NCI-H2171 treated with DMSO at 0.1 percent for 48 hours (cell line): ENCODE results near the gene SAP25.
A peak's percentile ranks its signal among the peaks of the same experiment; 100 is the strongest.

Experiments
- DNase-seq: peaks from one replicate; lab custom pipeline; 2025; lab: John Stamatoyannopoulos, UW

The SAP25 gene

DNA sequence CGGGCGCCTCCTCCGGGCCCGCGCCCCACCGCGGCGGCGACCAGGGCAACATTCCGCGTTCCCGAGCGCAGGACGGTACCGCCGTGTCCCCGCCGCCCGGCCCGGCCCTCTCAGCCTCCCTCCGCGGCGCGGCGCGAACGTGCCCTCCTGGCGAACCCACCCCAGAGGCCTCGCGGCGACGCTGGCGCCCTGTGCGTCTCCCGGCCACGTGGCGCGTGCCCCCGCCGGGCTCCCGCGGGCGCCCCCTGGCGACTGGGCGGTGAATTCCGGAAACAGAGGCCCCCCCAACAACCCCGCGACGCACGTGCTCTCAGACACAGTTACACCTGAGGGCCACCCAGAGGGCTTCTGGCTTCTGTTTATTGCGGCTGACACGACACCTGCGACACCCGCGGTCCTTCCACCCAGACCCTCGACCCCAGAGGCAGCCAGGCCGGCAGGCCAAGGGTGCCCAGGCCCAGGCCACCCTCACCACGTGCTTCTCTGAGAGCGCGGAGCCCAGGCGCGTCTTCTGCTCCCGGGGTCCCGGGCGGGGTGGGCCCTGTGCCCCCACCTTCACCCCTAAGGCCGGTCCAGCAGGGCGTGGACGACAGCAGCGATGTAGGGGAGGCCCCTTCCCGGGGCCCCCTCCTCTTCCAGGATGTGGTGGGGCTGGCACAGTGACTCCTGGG is at the start of gene SAP25:
TSS of gene SAP25 (minus strand) at position 210 of the 671 bp plus-strand sequence. CDS start at position 52, 158 bp downstream.
- no peak for DNase-seq

DNA sequence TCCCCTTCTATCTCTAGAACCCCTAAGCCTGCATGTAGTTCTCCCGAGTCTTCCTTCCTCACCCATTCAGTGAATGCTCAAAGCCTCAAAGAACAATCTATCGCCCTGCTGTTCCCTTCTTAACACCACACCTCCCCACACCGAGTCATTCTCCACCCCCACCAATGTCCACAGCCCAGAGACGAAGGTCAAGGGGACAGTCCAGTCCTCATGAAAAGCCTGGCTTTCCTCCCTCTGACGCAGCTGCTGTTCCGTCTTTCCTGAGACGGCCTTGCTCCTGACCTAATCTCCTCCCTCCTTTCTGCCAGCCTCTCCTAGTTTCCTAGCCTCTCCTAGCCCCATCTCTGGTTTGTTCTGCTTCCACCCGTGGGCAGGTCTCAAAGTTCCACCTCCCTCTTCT is 47.9 kb upstream of the SAP25 start:
- no peak for DNase-seq

DNA sequence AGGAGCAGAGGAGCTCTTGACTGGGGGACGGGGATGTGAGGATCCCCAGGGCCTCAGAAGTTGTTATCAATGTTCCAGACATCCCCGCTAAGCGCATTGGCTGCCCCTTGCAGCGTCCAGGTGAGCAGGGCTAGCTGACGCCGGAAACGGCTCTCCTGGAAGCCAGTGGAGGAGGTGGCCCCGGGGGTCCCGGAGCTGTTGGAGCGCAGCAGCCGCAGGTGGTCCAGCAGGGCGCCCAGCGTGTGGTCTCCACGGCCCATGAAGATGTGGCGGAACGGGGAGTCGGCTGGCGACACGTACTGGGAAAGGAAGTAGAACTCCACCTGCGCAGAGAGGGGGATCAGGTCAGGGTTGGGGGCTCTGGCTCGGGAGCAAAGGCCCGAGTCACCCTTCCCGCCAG is 47.1 kb upstream of the SAP25 start:
- DNase-seq, result no peak

DNA sequence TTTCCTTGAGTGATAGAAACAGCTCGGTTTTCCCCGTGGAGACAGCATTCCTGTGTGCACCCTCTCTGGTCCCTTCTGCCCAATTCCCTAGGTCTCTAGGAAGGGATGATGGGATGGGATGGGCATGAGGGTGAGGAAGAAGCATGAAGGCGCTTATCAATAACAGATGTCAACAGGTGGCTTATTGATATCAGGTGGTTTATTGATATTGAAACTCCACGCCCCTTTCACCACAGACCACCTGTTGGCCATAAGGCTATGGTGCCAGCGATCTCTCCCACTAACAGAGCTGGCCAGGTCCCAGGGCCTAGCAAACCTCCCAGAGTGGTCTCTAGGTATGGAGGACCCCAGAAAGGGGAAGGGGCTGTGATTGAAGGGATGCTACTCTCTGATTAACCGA is 46.5 kb upstream of the SAP25 start:
- DNase-seq, result no peak

DNA sequence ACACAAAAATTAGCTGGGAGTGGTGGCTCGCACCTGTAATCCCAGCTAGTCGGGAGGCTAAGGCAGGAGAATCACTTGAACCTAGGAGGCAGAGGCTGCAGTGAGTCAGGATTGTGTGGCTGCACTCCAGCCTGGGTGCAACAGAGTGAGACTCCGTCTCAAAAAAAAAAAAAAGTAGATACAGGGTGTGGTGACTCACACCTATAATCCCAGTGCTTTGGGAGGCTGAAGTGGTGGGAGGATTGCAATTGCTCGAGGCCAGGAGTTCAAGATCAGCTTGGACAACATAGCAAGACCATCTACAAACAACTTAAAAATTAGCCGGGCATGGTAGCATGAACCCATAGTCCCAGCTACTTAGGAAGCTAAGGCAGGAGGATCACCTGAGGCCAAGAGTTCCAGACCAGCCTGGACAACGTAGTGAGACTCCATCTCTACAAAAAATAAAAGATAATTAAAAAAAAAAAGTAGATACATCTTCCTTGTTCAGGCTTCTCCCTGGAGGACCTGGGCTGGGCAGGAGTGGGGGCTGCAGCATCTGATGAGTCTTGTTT is 40.7 kb upstream of the SAP25 start:
- DNase-seq, result no peak

DNA sequence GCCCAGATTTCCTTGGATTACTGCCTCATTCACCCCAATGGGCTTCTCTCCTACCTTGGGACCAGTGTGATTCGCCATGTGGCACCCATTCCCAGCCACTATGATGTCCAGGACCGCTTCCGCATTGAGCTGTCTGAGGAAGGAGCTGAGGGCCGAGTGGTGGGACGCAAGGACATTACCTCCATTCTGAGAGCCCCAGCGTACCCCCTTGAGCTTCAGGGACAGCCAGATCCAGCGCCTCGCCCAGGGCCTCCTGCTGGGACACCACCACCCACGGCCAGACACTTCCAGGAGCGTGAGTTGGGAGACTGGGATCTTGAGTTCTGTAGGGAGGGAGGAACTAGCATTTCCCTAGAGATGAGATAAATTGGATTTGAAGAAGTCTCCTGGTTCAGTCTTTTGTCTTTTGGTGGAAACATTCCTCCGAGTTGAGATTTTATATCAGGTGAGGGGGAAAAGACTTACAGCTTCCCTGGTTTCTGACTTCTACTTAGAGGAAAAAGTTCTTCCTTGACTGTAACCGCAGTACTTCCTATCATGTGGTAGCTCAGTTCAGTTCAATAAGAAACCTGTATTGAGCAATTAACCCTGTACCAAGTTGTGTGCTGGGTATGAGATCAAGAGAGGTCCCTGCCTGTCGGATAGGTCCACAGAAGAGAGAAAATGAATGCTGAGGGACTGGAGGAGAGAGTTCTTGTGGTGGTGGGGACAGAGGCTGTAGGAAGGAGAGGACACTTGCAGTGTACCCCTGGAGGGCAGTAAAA is 39.9 kb upstream of the SAP25 start:
- DNase-seq, result no peak

DNA sequence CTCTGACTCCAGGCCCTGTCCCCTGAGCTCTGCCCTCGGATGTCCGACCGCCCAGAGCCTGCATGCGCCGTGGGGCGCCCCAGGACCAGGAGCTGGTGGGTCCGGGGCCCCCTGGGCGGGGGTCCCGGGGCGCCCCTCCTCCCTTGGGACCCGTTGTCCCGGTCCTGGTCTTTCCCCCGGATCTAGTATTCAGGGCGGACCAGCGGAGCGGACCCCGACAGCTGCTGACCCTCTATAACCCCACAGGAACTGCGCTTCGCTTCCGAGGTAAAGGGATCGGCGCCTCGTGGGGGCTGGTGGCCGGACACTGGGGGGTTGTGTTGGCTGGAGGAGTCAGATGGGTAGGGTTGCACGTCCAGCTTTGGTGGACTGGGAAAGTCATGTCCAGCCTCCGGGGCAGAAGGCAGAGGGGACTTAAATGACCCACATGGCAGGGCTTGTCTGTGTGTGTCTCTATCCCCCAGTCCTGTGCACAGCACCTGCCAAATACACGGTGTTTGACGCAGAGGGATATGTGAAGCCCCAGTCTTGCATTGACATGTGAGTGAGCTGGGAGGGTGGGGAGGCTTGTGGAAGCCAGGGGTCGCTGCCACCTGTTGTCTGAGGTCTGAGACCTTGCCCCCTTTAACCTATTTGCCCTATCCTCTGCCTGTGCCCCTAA is 39.2 kb upstream of the SAP25 start:
- DNase-seq, result no peak

DNA sequence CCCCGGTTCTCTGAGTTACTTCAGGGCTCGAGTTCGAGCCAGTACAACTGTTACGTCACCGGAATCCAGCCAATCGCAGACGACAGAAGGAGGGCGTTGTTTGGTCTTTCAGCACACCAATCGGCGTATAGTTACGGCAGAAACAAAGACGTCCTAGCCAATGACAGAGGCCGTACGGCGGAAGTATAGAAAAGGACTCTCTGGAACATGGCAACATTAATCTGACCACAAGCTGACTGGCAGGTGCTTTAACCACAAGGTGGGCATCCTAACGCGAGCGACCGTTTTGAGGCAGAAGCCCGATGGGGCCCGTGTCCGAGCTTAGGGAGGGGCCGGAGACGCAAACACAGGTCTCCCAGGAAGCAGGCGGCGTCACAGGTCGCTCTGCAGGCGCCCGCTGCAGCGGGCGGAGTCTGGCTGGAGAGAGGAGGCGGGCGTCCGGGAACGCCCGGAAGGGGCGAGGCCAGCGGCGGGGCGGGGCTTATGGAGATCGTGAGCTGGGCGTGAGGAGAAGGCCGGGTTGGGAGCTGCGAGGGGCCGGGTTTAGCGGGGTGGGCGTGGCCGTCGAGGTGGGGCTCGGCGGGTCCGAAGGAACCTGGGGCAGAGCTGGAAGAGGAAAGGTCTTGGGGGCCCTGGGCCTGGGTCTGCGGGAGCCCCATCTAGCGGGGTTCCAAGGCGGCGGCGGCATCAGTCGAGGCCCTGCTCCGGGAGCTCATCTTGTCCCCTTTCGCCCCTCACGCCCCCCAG is 38.5 kb upstream of the SAP25 start, which contains the start of gene MOSPD3:
TSS of gene MOSPD3 (plus strand) at position 558 of the 747 bp plus-strand sequence. CDS start 252 bp downstream, outside the sequence.
- peak; percentile 99 for DNase-seq

DNA sequence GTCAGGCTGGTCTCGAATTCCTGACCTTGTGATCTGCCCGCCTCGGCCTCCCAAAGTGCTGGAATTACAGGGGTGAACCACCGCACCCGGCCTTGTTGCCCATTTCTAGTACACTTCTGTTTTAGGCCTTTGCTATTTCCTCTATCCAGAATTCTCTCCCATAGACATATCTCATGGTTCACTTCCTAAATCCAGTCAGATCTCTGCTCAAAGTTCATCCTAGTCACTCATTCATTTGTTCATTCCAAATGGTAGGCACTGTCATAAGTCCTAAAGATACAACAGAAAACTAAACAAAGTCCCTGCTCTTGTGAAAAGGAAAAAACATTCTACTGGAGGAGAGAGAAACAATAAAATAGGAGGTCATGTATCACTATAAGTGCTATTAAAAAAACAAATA is 36.3 kb upstream of the SAP25 start:
- DNase-seq, result no peak

DNA sequence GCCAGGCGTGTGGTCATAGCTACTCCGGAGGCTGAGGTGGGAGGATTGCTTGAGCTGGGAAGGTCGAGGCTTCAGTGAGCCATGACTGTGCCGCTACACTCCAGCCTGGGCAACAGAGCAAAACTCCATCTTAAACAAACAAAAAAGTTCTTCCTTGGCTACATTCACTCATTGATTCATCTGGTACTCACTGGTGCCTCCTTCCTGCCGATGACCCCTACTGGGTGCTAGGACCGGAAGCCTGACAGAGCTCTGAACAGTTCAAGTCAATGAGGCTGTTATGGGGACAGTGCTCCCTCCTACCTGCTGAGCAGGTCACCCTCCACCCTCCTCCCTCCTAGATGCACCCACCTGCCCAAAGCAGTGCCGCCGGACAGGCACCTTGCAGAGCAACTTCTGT is 33.4 kb upstream of the SAP25 start:
- DNase-seq, result no peak

DNA sequence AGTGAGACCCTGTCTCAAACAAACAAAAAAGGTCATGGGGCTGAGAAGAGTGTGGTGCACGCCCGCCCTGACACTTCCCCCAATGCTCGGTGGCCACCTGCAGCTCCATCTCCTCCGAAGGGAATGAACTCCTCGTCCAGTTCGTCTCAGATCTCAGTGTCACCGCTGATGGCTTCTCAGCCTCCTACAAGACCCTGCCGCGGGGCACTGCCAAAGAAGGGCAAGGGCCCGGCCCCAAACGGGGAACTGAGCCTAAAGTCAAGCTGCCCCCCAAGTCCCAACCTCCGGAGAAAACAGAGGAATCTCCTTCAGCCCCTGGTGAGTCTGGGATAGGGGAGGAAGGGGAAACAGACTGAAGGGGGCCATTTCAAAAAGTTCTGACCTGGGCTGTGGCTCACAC is 32.6 kb upstream of the SAP25 start:
- no peak for DNase-seq

DNA sequence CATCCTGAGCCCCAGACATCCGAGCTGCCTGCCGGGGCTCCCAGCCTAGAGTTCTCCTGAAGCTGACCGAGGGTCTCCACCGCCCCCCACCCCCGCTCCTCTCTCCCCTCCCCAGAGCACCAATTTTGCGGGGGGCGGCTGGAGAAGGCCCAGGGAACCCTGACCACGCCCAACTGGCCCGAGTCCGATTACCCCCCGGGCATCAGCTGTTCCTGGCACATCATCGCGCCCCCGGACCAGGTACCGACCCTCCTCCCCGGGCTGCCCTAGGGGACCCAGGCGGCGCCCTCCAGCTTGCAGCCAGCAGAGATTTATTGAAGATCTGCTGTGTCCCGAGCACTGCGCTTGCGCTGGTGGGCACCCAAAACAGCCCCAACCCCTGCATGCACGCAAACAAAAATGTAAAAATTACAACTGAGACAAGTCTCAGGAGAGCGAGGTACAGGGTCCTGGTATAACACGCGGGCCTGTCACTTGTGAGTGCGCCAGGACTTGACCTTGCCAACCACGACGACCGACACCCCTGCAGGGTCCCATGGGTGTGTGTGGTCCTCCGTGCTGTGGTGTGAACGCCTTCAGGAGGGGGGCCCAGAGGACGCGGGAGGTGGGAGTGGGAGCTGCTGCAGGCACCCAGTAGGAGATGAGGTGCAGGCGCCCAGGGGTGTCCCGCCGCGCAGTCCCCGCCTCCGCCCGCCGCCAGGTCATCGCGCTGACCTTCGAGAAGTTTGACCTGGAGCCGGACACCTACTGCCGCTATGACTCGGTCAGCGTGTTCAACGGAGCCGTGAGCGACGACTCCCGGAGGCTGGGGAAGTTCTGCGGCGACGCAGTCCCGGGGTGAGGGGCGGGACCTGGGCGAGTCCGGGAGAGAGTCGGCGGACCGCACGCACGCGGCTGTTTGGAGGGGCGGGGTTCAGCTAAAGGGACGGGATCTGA is 31.5 kb upstream of the SAP25 start:
- DNase-seq, result no peak

DNA sequence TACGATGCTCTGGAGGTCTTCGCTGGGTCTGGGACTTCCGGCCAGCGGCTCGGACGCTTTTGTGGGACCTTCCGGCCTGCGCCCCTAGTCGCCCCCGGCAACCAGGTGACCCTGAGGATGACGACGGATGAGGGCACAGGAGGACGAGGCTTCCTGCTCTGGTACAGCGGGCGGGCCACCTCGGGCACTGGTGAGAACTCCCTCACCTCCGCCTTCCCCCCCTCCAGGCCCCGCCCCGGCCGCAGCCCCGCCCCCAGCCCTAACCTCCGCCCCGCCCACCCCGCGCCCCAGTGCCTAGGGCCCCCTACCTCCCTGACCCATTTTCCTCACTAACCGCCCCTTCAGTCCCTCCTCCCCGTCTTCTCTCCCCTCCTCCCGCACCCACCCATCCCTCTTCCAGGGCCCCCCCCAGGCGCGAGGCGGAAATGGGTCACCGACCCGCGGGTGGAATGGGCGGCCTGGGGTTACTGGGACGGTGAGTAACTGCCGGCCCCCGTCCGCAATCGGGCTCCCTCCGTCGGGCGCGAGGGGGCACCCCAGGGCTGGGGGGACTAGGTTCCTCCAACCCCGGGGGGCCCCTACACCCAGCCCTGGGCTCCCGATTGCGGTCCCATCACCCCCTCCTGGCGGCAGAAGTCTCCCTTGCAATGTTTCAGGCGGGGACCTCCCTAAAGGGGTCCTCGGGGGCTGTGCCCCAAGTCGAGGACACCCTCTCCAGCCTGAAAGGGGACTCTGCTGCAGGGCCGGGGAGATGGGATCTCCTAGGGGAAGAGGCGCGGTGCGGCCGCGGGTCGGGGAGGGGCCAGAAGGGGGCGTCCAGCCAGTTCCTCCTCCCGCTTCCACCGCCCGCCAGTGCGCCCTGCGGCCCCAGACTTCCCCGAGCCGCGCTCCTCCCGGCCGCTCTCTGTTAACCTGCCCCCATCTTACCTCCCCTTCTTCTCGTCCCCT is 30.6 kb upstream of the SAP25 start:
- DNase-seq, result peak; percentile 54

DNA sequence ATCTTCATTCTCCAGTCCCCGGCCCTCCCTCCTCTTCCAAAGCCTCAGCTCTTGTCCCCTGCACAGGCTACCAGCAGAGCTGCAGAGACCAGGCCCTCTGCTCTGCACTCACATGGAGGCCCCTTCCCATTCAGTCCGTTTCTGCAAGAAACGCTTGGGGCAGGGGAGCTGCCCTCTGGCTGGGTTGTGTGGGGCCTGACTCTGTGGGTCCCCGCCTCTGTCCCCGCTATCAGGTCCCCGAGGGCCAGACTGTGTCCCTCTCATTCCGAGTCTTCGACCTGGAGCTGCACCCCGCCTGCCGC is 30.0 kb upstream of the SAP25 start:
- no peak for DNase-seq

DNA sequence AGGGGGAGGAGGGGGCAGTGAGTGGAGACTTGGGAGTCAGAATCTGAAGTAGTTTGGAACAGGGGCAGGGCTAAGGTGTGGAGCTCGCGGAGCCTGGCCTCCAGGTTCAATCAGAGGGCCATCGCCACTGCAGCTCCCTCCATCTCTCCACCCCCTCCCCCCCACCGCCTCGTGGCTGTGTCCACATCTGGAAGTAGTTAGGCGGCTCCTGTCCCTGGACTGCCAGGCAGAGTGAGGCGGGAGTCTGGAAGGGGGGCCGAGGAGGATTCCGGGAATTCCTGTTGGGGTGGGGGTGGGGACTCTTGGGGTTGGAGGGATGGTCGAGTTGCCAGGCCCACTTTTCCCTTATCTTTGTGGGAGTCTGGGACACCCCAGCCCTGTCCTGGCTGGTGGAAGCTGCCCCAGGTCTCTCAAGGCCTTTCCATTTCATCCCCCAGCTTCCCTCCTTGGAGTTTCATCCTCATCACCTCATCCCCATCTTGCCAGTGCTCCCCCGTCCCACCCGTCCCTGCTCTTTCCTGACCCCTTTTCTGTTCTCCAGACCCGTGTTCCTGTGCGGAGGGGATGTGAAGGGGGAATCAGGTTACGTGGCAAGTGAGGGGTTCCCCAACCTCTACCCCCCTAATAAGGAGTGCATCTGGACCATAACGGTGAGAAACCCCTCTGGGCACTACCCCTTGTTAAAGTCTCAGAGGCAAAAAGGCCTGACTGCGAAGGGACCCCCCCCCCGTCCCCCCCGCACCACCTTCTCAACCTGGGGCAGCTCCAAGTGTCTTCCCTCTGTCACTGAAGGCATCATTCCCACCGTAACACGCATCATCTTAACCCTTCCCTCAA is 29.4 kb upstream of the SAP25 start:
- DNase-seq, result no peak

DNA sequence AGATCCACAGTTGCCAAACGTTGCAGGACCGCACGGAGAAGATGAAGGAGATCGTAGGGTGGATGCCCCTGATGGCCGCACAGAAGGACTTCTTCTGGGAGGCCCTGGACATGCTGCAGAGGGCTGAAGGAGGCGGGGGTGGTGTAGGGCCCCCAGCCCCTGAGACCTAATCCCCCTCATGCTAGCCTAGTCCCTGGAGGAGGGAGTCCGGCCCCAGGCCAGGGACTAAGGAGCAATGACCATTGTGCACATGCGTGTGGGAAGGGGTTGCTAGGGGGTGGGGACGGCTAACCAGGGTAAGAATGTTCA is 27.0 kb upstream of the SAP25 start:
- DNase-seq, result no peak

DNA sequence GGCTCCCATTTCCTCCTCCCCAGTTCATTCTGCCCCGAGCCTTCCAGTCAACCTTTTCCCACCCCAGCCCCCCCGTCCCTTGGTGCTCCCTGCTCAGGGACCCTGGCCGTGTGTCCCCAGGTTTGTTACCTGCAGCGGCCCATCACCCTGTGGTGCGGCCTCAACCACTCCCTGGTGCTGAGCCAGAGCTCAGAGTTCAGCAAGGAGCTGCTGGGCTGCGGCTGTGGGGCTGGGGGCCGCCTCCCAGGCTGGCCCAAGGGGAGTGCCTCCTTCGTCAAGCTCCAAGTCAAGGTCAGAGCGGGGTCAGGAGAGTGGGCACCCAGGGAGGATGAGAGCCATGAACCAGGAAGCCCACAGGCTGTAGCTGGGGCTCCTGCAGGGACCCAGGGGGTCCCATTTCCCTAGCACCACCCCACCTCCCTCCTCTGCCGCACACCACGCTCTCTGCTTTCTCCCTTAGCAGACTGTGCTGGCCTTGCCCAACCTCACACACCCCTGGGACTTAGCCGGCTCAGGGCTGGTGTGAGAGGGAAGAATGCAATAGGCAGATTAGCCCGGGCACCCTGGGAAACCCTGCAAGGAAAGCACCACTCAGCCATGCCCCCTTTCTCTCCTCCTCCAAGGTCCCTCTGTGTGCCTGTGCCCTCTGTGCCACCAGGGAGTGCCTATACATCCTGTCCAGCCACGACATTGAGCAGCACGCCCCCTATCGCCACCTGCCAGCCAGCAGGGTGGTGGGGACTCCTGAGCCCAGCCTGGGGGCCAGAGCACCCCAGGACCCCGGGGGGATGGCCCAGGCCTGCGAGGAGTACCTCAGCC is 26.4 kb upstream of the SAP25 start:
- no peak for DNase-seq

DNA sequence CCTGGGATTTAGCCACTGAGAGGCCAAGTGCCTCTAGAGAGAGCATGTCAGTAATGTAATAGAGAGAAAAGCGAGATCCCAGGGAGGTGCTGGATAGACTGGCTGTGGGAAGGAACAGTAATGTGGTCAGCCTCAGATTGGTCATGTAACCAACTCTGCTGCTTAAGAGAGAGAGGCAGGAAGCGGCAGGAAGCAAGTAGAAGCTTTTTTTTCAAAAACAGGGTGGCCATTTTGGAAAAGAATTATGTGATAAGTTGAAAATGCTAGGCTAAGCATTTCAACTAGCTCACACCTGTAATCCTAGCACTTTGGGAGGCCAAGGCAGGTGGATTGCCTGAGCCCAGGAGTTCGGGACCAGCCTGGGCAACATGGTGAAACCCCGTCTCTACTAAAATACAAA is 24.7 kb upstream of the SAP25 start:
- no peak for DNase-seq
